NCI-H187 treated with DMSO at 0.1 percent for 48 hours (cell line): ENCODE measurements around the gene U2SURP.
A peak's percentile ranks its signal among the peaks of the same experiment; 100 is the strongest.
"Not testable (repeated sequence)": the region's sequence is repeated elsewhere in the genome, so short reads cannot be mapped to it uniquely, and the experiment has no call there.

Experiments
- DNase-seq: peaks from one replicate; lab custom pipeline; 2025; lab: John Stamatoyannopoulos, UW

U2SURP gene

GRCh38 chr3:143071776-143072175 is 70.4 kb downstream of the U2SURP start:
- DNase-seq = no peak

GRCh38 chr3:143072298-143073020 is 71.1 kb downstream of the U2SURP start:
- not testable (repeated sequence) for DNase-seq

- DNase-seq = not testable (repeated sequence)
These were observed 72.2 kb downstream of the U2SURP start for GRCh38 chr3:143073541-143073940.

DNA sequence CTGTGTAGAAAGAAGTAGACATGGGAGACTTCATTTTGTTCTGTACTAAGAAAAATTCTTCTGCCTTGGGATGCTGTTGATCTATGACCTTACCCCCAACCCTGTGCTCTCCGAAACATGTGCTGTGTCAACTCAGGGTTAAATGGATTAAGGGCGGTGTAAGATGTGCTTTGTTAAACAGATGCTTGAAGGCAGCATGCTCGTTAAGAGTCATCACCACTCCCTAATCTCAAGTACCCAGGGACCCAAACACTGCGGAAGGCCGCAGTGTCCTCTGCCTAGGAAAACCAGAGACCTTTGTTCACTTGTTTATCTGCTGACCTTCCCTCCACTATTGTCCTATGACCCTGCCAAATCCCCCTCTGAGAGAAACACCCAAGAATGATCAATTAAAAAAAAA is 72.6 kb downstream of the U2SURP start:
- not testable (repeated sequence) for DNase-seq

GRCh38 chr3:143078883-143079282 is 77.5 kb downstream of the U2SURP start:
- DNase-seq = no peak

- no peak for DNase-seq
These were observed 78.8 kb downstream of the U2SURP start for GRCh38 chr3:143080196-143080595.

- DNase-seq = no peak
These were observed 80.0 kb downstream of the U2SURP start for GRCh38 chr3:143081365-143081764.

- no peak for DNase-seq
These were observed 80.7 kb downstream of the U2SURP start for GRCh38 chr3:143081844-143082778.

GRCh38 chr3:143083781-143084180 is 82.4 kb downstream of the U2SURP start:
- no peak for DNase-seq

- DNase-seq = no peak
These were observed 83.7 kb downstream of the U2SURP start for GRCh38 chr3:143084856-143085731.

- DNase-seq = no peak
These were observed 87.5 kb downstream of the U2SURP start for GRCh38 chr3:143088835-143089234.

GRCh38 chr3:143089965-143090364 is 88.6 kb downstream of the U2SURP start:
- DNase-seq = no peak

DNA sequence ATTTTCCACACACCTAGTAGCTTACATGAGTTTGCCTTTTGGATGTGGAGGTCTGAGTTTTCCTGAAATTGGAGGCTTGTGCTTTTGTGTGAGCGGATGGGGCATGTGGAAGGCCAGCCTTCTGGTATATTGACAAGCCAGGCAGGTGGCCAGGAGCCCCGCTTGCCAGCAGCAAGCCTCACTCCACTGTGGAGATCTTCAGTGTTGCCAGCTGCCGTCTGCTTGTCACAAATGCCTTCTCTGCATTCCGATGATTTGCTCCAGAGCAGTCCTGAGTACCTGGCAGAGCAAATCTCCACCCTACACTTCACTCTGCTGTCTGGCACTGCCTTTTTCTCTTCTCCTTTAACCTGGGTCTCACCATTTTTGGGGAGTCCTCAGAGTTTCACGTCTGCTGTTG is 89.1 kb downstream of the U2SURP start:
- DNase-seq = no peak

- no peak for DNase-seq
These were observed 89.8 kb downstream of the U2SURP start for GRCh38 chr3:143090976-143091837.

GRCh38 chr3:143092191-143092590 is 90.8 kb downstream of the U2SURP start:
- DNase-seq = no peak

- no peak for DNase-seq
These were observed 94.4 kb downstream of the U2SURP start for GRCh38 chr3:143095813-143096212.

GRCh38 chr3:143098032-143098764 is 96.8 kb downstream of the U2SURP start:
- peak; percentile 23 for DNase-seq

DNA sequence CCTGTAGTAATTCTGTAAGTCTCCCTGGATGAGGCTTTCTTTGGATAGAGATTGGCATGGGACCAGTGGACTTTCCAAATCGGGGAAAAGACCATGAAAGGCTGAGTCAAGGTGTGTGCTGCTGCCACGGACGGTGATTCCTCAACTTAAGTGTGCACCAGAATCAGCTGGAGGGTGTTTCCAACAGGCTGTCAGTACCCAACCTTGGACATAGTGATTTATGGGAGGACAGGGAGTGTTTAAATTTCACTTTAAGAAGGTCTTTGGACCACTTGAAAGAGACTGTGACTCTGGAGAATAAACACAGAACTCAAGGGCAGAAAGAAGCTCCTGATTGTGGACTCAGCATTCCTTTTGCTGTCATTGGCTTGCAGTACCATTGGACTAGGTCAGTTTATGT is 97.8 kb downstream of the U2SURP start:
- DNase-seq = no peak

- DNase-seq = no peak
These were observed 98.3 kb downstream of the U2SURP start for GRCh38 chr3:143099690-143100089.

GRCh38 chr3:143100451-143100850 is 99.1 kb downstream of the U2SURP start:
- no peak for DNase-seq
